ENCODE measurements around the gene DTX3L.

GRCh38 chr3:122623031-122623829 lies 59.1 kb downstream of the DTX3L start:
- no peak for TF ChIP-seq SUZ12 (IDR thresholded peaks at IDR 0.05)
- no peak for TF ChIP-seq ZNF384 (IDR thresholded peaks at IDR 0.05)
- TF ChIP-seq BHLHE40 (IDR thresholded peaks at IDR 0.05; ENCODE audit: borderline replicate concordance): no peak
- no peak for TF ChIP-seq FOXA1 (IDR thresholded peaks at IDR 0.05)
- TF ChIP-seq SP1 (IDR thresholded peaks at IDR 0.05): no peak
